Thoracic aorta (tissue), 2 donors: ENCODE results near the gene OCA2. TPM values are rescaled to one million over a fixed set of nuclear protein-coding genes. Genes with fewer than 3 reads are reported as not detected.

Experiments used
- ATAC-seq: fragments of 150-250 bp; one replicate; pipeline ENCODE4 v1.8.0; 2017; ENCODE audit warnings: low read depth; ENCODE audit not compliant: insufficient number of reproducible peaks, low FRiP score
- DNase-seq: peaks from one replicate; pipeline ENCODE4 v3.0.0-alpha.2; 2020; ENCODE audit warnings: low spot score
- H3K27ac ChIP-seq, 2 donors: fragments of 200-600 bp; sonication (generic); 1 replicate in 1 of 2; 2 replicates in 1 of 2; pipeline ENCODE4 v1.5.1; 2016; ENCODE audit warnings: mild to moderate bottlenecking in 2 of 2, moderate library complexity in 2 of 2
- H3K27me3 ChIP-seq: fragments of 200-600 bp; sonication (generic); replicated peaks from 2 replicates; pipeline ENCODE4 v1.6.0; 2016; ENCODE audit warnings: mild to moderate bottlenecking; ENCODE audit not compliant: insufficient read depth
- H3K36me3 ChIP-seq: fragments of 200-600 bp; sonication (generic); one replicate; pipeline ENCODE4 v1.5.1; 2016
- H3K4me1 ChIP-seq, 2 donors: fragments of 200-600 bp; sonication (generic); 1 replicate in 1 of 2; 2 replicates in 1 of 2; pipeline versions ENCODE4 v1.5.1 to v1.6.0; 2016; ENCODE audit warnings: low read depth in 2 of 2, mild to moderate bottlenecking in 1 of 2; ENCODE audit not compliant: control insufficient read depth in 1 of 2
- H3K4me3 ChIP-seq: fragments of 200-600 bp; sonication (generic); 2 replicates; pipeline ENCODE4 v1.5.1; 2016; ENCODE audit warnings: mild to moderate bottlenecking
- H3K9me3 ChIP-seq: fragments of 200-600 bp; sonication (generic); 2 replicates; pipeline ENCODE4 v1.5.1; 2016
- total RNA-seq, 2 donors: library from RNA; depleted of rRNA; stranded (reverse); fragments of >200 nt; gene quantifications; one replicate each; pipeline versions ENCODE4 v1.1.0 to v1.2.3, GENCODE V29; 2016
- TF ChIP-seq, protein P1 (sequence below): fragments of 200-600 bp; sonication (generic); IDR thresholded peaks from one replicate; pipeline ENCODE4 v1.5.1; 2019; ENCODE audit warnings: antibody characterized with exemption

OCA2 gene
- total RNA-seq, 2 donors from 2014 or later = 8.0 to 14.8 TPM

DNA sequence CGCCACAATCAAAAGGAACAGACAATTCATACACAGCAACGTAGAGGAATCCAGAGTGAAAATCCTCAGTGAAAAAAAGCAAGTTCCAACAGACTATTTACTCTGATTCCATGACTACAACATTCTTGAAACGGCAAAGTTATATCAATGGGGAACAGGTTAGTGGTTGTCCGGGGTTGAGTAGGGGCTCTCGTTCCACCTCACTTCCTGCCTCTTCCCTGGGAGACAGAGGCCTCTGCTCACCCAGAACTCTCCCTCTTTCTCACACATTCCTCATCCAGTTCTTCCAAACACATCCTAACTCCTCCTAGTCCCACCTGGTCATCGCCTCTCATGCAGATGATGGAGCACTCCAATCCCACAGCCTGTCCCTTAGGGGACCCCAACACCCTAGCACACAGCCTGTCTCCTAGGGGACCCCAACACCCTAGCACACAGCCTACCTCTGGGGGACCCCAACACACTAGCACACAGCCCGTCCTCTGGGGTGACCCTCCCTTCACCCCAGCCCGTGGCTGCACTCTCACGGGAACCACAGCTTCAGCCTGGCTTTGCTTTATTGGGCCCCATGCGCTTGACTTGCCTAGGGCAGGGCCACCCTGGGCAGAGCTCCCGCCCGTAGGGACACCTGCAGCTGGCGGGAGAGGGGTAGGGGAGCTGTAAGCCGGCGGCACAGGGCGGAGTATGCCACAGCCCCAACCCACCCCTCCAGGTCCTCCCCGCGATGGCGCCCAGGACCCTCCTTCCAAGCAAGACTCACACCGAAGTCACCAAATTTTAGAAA lies 5.2 kb downstream of the OCA2 start:
- peak overlapping the region; percentile 80 to 96 for H3K27ac ChIP-seq
- DNase-seq (no peak), ATAC-seq (no peak)
- H3K9me3 ChIP-seq = peaks cover 8% of the 10 kb centered on the region
- peaks cover 3 to 51% of the 10 kb centered on the region in 2 donors for H3K4me1 ChIP-seq
- H3K27me3 ChIP-seq = no peaks in the 10 kb centered on the region
- H3K36me3 ChIP-seq = no peaks in the 10 kb centered on the region
- peak overlapping the region; percentile 78 for H3K4me3 ChIP-seq
- TF ChIP-seq, protein P1, sequence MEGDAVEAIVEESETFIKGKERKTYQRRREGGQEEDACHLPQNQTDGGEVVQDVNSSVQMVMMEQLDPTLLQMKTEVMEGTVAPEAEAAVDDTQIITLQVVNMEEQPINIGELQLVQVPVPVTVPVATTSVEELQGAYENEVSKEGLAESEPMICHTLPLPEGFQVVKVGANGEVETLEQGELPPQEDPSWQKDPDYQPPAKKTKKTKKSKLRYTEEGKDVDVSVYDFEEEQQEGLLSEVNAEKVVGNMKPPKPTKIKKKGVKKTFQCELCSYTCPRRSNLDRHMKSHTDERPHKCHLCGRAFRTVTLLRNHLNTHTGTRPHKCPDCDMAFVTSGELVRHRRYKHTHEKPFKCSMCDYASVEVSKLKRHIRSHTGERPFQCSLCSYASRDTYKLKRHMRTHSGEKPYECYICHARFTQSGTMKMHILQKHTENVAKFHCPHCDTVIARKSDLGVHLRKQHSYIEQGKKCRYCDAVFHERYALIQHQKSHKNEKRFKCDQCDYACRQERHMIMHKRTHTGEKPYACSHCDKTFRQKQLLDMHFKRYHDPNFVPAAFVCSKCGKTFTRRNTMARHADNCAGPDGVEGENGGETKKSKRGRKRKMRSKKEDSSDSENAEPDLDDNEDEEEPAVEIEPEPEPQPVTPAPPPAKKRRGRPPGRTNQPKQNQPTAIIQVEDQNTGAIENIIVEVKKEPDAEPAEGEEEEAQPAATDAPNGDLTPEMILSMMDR = no peak

DNA sequence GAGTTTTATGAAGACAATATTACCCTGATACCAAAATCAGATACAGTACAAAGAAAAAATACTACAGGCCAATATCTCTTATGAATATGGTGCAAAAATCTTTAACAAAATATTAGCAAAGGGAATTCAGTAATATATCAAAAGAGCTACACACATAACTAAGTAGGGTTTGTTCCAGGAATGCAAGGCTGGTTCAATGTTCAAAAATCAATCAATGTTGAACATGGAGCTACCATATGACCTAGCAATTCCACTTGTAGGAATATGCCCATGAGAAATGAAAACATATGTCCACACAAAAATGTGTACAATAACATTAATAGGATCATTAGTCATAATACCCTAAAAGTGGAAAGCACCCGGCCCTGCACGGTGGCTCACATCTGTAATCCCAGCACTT lies 7.8 kb downstream of the OCA2 start:
- Histone ChIP-seq H3K4me1 (peaks cover 3 to 28% of the 10 kb centered on the region in 2 donors), H3K27ac (no peak overlapping the region), H3K36me3 (no peaks in the 10 kb centered on the region), H3K9me3 (peaks cover 8% of the 10 kb centered on the region), H3K4me3 (no peak overlapping the region), H3K27me3 (no peaks in the 10 kb centered on the region)
- TF ChIP-seq, protein P1 = no peak
- DNase-seq (no peak), ATAC-seq (no peak)

DNA sequence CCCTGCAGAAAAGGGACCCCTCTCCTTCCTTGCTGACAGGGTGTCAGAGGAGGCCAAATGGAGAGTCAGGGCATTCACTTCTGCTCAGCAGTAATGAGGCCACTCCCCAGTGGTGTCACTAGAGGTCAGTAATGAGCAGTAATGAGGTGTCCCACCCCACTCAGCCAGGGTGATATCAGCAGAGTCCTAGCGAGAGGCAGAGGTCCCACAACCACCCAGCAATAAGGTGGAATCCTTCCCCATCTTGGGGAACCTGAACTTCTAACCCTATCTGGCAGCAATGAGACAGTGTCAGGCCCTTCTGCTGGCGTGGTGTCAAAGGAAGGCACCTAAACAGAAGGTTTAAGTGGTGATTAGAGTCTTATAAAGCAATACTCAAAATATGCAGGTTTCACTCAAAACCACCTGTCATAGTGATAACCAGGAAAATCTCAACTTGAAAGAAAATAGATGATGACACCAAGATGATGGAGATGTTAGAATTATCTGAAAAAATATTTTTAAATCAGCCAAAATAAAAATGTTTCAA lies 12.9 kb downstream of the OCA2 start:
- DNase-seq (no peak), ATAC-seq (peak; percentile 93)

DNA sequence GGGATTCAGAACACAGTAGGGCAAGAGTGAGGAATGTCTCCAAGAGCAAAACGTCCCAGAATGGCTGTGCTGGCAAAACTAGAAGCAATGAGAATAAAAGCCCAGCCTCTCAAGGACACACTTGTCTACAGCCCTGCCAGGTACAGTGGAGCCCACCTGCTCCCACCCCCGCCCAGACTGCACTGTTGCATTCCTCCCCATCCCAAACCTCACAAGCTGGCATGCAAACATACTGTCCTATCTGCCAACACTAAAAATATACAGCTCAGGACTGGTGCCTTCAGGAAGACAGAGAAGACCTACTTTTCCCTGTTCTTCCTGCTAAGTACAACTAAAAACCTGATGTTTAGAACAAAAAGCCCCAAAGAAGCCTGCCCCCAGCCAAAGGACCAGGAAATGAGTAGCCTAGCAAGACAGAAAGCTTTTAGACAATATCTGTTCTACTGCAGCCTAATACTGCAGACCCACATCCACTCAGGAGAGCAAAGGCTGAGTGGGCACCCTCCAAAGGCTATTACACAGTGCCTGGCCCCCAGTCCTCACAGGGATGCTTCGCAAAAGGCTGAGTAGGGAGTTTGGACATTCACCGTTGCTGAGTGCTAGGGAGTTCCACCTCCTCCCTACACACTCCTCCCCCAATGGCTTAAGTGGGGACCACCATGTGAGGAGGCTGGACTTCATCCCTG lies 13.5 kb downstream of the OCA2 start:
- no peaks in the 10 kb centered on the region for H3K27me3 ChIP-seq
- H3K4me1 ChIP-seq = peaks cover 0 to 15% of the 10 kb centered on the region in 2 donors
- no peak for DNase-seq
- ATAC-seq = no peak
- TF ChIP-seq, protein P1 = no peak
- no peaks in the 10 kb centered on the region for H3K9me3 ChIP-seq
- H3K4me3 ChIP-seq = no peak overlapping the region
- H3K27ac ChIP-seq = peak overlapping the region in 1 of 2 donors; percentile 41
- H3K36me3 ChIP-seq = no peaks in the 10 kb centered on the region

More for the DNA sequence above, 12.9 kb downstream of the OCA2 start:
- Histone ChIP-seq H3K9me3 (peaks cover 1% of the 10 kb centered on the region), H3K4me1 (peaks cover 0 to 15% of the 10 kb centered on the region in 2 donors), H3K27ac (peak overlapping the region in 1 of 2 donors; percentile 41), H3K27me3 (no peaks in the 10 kb centered on the region), H3K4me3 (no peak overlapping the region), H3K36me3 (no peaks in the 10 kb centered on the region)
- TF ChIP-seq, protein P1 = peak; percentile 71

DNA sequence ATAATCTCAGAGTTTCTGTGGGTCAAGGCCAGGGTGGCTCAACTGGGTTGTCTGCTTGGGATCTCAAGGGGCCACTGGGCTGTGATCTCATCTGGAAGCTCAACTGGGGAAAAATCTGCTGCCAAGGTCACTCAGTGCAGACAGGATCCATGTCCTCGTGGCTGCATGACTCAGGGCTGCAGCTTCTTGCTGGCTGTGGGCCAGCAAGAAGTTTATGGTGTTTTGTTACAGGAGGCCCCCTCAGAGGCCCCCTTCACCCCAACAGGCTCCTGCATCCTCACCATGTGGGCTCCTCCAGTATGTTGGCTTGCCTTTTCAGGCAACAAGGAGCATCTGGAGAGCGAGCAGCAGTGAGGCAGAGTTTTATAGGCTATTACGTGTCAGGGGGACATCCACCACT lies 14.6 kb downstream of the OCA2 start:
- H3K27ac ChIP-seq = no peak overlapping the region
- no peaks in the 10 kb centered on the region for H3K9me3 ChIP-seq
- H3K36me3 ChIP-seq = no peaks in the 10 kb centered on the region
- ATAC-seq (no peak), DNase-seq (no peak)
- H3K27me3 ChIP-seq = no peaks in the 10 kb centered on the region
- TF ChIP-seq, protein P1 = no peak
- H3K4me3 ChIP-seq = no peak overlapping the region
- peaks cover 0 to 15% of the 10 kb centered on the region in 2 donors for H3K4me1 ChIP-seq
